K562 (cell line): ENCODE results near the gene ADCY4. TPM values are rescaled to one million over a fixed set of nuclear protein-coding genes. Genes with fewer than 3 reads are reported as not detected.
A peak's percentile ranks its signal among the peaks of the same experiment; 100 is the strongest.

Experiments
- ATAC-seq: fragments of 200-7000 bp; cut with Tn5 transposase; 3 replicates; pipeline ENCODE4 v1.9.1; 2020; ENCODE audit warnings: moderate library complexity
- BruUV-seq: library from RNA; stranded (reverse); fragments of 400-500 nt; replicated peaks from 2 replicates; lab custom pipeline; 2021; lab: Mats Ljungman, UMichigan
- CTCF ChIA-PET: fragments of 300-600 bp; formaldehyde crosslinking; extraction: SDS; loops from one replicate; lab custom pipeline; 2021; ENCODE audit warnings: low intra/inter-chr PET ratio; lab: Yijun Ruan, JAX
- POLR2A ChIA-PET: fragments of 300-600, 350-650 bp; sonication (Branson Sonifier 250); formaldehyde crosslinking; extraction: SDS; loops from one replicate; lab custom pipeline; 2021; ENCODE audit warnings: antibody characterized with exemption, inconsistent platforms; lab: Yijun Ruan, JAX
- DNase-seq, 4 experiments: peaks; one replicate each; pipeline versions ENCODE4 v3.0.0 to v3.0.0-alpha.2; 2011 to 2018; ENCODE audit warnings: low spot score in 3 of 4, mixed read lengths in 3 of 4; ENCODE audit errors: extremely low read depth in 1 of 4
- FAIRE-seq: peaks from 2 replicates; lab custom pipeline; 2011; peaks lifted over from hg19 to GRCh38; lab: Jason Lieb, UNC
- H2AFZ ChIP-seq: 2 replicates; pipeline ENCODE4 v1.6.0; 2011; ENCODE audit warnings: low read depth, low read length, control low read depth, inconsistent platforms
- H3K27ac ChIP-seq: fragments of 200-600 bp; 3 replicates; pipeline ENCODE4 v1.8.0; 2011; ENCODE audit warnings: low read depth, mild to moderate bottlenecking, control low read depth, inconsistent platforms, low read length, moderate library complexity, mixed read lengths; ENCODE audit errors: extremely low read depth
- H3K27me3 ChIP-seq, 2 experiments: fragments of 300-600 bp in 1 of 2; 2 replicates in 1 of 2; 3 replicates in 1 of 2; pipeline versions ENCODE4 v1.6.0 to v1.8.0; 2011; ENCODE audit warnings: inconsistent platforms in 2 of 2, low read length in 2 of 2, mild to moderate bottlenecking in 1 of 2, mixed read lengths in 1 of 2, moderate library complexity in 1 of 2; ENCODE audit not compliant: control insufficient read depth in 2 of 2, insufficient read depth in 2 of 2
- H3K36me3 ChIP-seq: fragments of 300-600 bp; 3 replicates; pipeline ENCODE4 v1.8.0; 2011; ENCODE audit warnings: mild to moderate bottlenecking, low read length, inconsistent platforms; ENCODE audit not compliant: control insufficient read depth, insufficient read depth
- H3K4me1 ChIP-seq, 2 experiments: fragments of 200-600 bp in 1 of 2; replicated peaks in 1 of 2; 2 replicates in 1 of 2; 3 replicates in 1 of 2; pipeline versions ENCODE4 v1.5.1 to v1.8.0; 2011; ENCODE audit warnings: inconsistent platforms in 2 of 2, low read length in 2 of 2, mild to moderate bottlenecking in 1 of 2, mixed read lengths in 1 of 2, moderate library complexity in 1 of 2; ENCODE audit not compliant: control insufficient read depth in 2 of 2, insufficient read depth in 2 of 2
- H3K4me2 ChIP-seq: 2 replicates; pipeline ENCODE4 v1.6.1; 2011; ENCODE audit warnings: low read length, control low read depth, inconsistent platforms, mixed read lengths; ENCODE audit not compliant: insufficient read depth
- H3K4me3 ChIP-seq: fragments of 200-600 bp; sonication (generic), shearing (Covaris generic); 2 replicates; pipeline ENCODE4 v1.5.1; 2016; ENCODE audit warnings: control low read depth, inconsistent platforms
- H3K79me2 ChIP-seq: fragments of 200-600 bp; 3 replicates; pipeline ENCODE4 v1.8.0; 2011; ENCODE audit warnings: low read length, inconsistent platforms; ENCODE audit not compliant: control insufficient read depth, insufficient read depth
- H3K9ac ChIP-seq, 2 experiments: 2 replicates each; pipeline versions ENCODE4 v1.6.0 to v1.6.1; 2011; ENCODE audit warnings: low read depth in 2 of 2, low read length in 2 of 2, control low read depth in 1 of 2, inconsistent platforms in 1 of 2, mild to moderate bottlenecking in 1 of 2, mixed read lengths in 1 of 2; ENCODE audit not compliant: insufficient read depth in 1 of 2
- H3K9me1 ChIP-seq: one replicate; pipeline ENCODE4 v1.6.0; 2011; ENCODE audit warnings: inconsistent platforms, mild to moderate bottlenecking, low read length, moderate library complexity; ENCODE audit not compliant: control insufficient read depth, insufficient read depth
- H3K9me3 ChIP-seq: replicated peaks from 2 replicates; pipeline ENCODE4 v1.5.1; 2011; ENCODE audit warnings: low read depth, low read length, inconsistent platforms; ENCODE audit not compliant: control insufficient read depth, insufficient read depth
- H4K20me1 ChIP-seq: replicated peaks from 2 replicates; pipeline ENCODE4 v1.6.1; 2011; ENCODE audit warnings: low read length, inconsistent platforms, mixed read lengths; ENCODE audit not compliant: control insufficient read depth, insufficient read depth
- BACH1 ChIP-seq: fragments of 200-800 bp; sonication (Bioruptor generic); IDR thresholded peaks from 2 replicates; pipeline ENCODE4 v1.6.1; 2016; ENCODE audit warnings: missing genetic modification characterization, missing compliant biosample characterization
- BCL6 ChIP-seq: fragments of 250-450 bp; sonication (Bioruptor Pico); IDR thresholded peaks from 2 replicates; pipeline ENCODE4 v1.4.0; 2020
- NCOA1 ChIP-seq: fragments of 450-650 bp; IDR thresholded peaks from 2 replicates; pipeline ENCODE4 v1.6.1; 2016; ENCODE audit warnings: low read depth
- SLC30A9 ChIP-seq: fragments of 250-450 bp; sonication (Bioruptor Pico); IDR thresholded peaks from 2 replicates; pipeline ENCODE4 v1.8.0; 2022; ENCODE audit warnings: mild to moderate bottlenecking, moderate library complexity
- ZBTB43 ChIP-seq: sonication (generic); formaldehyde crosslinking; IDR thresholded peaks from 2 replicates; pipeline ENCODE4 v1.8.0; 2023; ENCODE audit warnings: mild to moderate bottlenecking, missing genetic modification reagents
- ZBTB9 ChIP-seq: fragments of 450-650 bp; formaldehyde crosslinking; IDR thresholded peaks from 2 replicates; pipeline ENCODE4 v1.4.0; 2020; ENCODE audit warnings: mild to moderate bottlenecking, moderate library complexity
- ZFP36 ChIP-seq: fragments of 150-350 bp; IDR thresholded peaks from 2 replicates; pipeline ENCODE4 v1.6.1; 2018; ENCODE audit warnings: low read length, low read depth; ENCODE audit not compliant: partially characterized antibody
- ZNF561 ChIP-seq: fragments of 450-650 bp; formaldehyde crosslinking; conservative IDR thresholded peaks from 2 replicates; pipeline ENCODE4 v1.4.0; 2020; ENCODE audit warnings: mild to moderate bottlenecking, moderate library complexity
- WGBS: fragments of 100-300 bp; shearing (Covaris generic); methylation state at CpG from one replicate; pipeline ENCODE4 v1.1.6; 2016; ENCODE audit warnings: low coverage, mixed read lengths; ENCODE audit not compliant: insufficient coverage; ENCODE audit errors: missing lambda C conversion rate; 5-methylcytosine and 5-hydroxymethylcytosine counted together
- in situ Hi-C: fragments of 300-500 bp; cut with MboI; formaldehyde crosslinking; loops from 4 replicates; pipeline ENCODE4 v1.15.0; 2018; ENCODE audit warnings: inconsistent platforms, mixed read lengths
- intact Hi-C: fragments of 100-400 bp; cut with micrococcal nuclease; formaldehyde crosslinking; loops from 2 replicates; pipeline ENCODE4 v1.14.2; 2022
- polyA plus RNA-seq, 8 experiments: library from polyadenylated mRNA; depleted of rRNA in 4 of 8; stranded (reverse) in 5 of 8; unstranded in 3 of 8; fragments of >200 nt; fragmentation: Nextera tagmentation in 2 of 8; fragmentation: Illumina TruSeq in 1 of 8; extraction: Ambion mirVana in 2 of 8; extraction: Trizol in 1 of 8; gene quantifications; 2 replicates each; pipeline versions ENCODE4 v1.2.1 to v1.2.3, GENCODE V29; 2011 to 2014; ENCODE audit warnings: inconsistent platforms in 1 of 8, missing spikeins in 1 of 8
- total RNA-seq, 7 experiments: library from RNA; depleted of rRNA in 6 of 7; stranded (reverse); fragments of >200 nt in 6 of 7; fragmentation: Illumina TruSeq in 2 of 7; extraction: Trizol in 2 of 7; gene quantifications; 2 replicates each; pipeline versions ENCODE4 v1.2.1 to v1.2.3, GENCODE V29; 2011 to 2021; ENCODE audit warnings: low replicate concordance in 1 of 7

Gene ADCY4
- total and polyA plus RNA-seq, 9 of the 15 experiments (the other 6 are each of a cell fraction or from before 2014, with no cell fraction given) = 0.04 to 0.31 (median 0.15) TPM; not detected in 2

DNA sequence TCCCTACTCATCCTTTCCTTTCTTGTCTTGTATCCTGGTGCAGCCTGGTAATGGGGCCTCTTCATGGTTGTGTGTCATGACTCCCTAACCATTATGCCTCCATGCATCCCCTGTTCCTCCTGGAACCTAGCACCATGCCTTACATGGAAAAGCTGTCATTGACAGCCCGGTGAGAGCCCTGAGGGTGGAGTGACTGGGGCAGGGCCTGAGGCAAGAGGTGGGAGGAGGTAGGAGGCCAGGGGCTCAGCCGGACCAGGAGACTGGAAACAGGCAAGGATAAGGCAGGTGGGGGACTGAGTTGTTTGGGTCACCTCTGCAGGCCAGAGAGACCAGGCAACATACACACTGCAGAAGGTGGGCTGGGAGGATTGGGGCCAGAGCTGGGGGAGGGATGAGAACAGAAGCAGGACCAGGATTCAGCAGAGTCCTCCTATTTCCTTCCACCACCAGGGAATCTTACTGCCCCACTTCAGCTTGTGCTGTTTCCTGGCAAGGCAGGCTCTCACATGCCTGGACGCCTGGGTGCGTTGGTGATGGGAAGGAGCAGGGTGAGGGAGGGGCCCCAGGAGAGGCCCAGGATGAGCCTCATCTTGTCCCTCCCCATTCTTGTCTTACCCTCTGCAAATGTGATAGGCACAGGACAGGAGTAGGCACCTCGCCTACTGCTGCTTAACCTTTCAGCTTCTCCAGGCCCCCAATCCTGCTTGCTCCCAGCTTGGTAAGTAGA is 25.2 kb downstream of the ADCY4 start, which contains the start of gene LTB4R2:
LTB4R2 (plus strand) TSS at position 603 of the 727 bp plus-strand sequence. CDS start 525 bp downstream, outside the sequence.
- Histone ChIP-seq H3K9me1 (no peaks in the 10 kb centered on the region), H3K9ac (0 out of 4 replicates have a peak within 1 kb of the TSS, but pooled peaks of 1 of the 2 experiments have one; percentile 27), H3K4me1 (peaks cover 4 to 6% of the 10 kb centered on the region in 2 experiments; a peak in 4 of 5 replicates), H3K79me2 (no peaks in the 10 kb centered on the region), H3K4me3 (no peak within 1 kb of the TSS), H3K9me3 (no peaks in the 10 kb centered on the region), H3K27me3 (no peaks in the 10 kb centered on the region), H4K20me1 (no peaks in the 10 kb centered on the region), H3K4me2 (no peak within 1 kb of the TSS), H2AFZ (no peak within 1 kb of the TSS), H3K36me3 (peaks cover 52% of the 10 kb centered on the region; the same call in 2 of the 3 replicates), H3K27ac (no peak within 1 kb of the TSS)
- no peak for FAIRE-seq
- DNase-seq = no peak
- BruUV-seq = no TSS peak
- whole genome bisulfite sequencing = 84% methylated on average over 5 of the region's 5 CpGs
- ChIA-PET CTCF (no interaction called here), POLR2A (interaction anchor here (1.1 kb wide), 1 partner anchor 10 kb away, joined by 3 read pairs; the partner anchor contains the start of genes DHRS1 and NOP9)
- in situ Hi-C loops = no loop called here
- ATAC-seq = no peak
- intact Hi-C loops = no loop called here
- no peak for TF ChIP-seq BCL6 (CRISPR knock-in tag)
- peak; percentile 17 for TF ChIP-seq ZFP36
- TF ChIP-seq NCOA1 = no peak
- no peak for TF ChIP-seq ZBTB43 (CRISPR knock-in tag)
- TF ChIP-seq BACH1 (tag) = no peak
- TF ChIP-seq ZBTB9 (CRISPR knock-in tag) = no peak
- no peak for TF ChIP-seq ZNF561 (CRISPR knock-in tag)
- no peak for TF ChIP-seq SLC30A9 (CRISPR knock-in tag)
